GM10266 (cell line): ENCODE measurements around the gene DLST.
A peak's percentile ranks its signal among the peaks of the same experiment; 100 is the strongest.

Experiments
- DNase-seq: peaks from one replicate; pipeline ENCODE4 v3.0.0; 2012; ENCODE audit errors: extremely low spot score
- TF ChIP-seq, protein P1 (sequence below): IDR thresholded peaks from 2 replicates; pipeline ENCODE4 v1.5.1; 2012; ENCODE audit warnings: mild to moderate bottlenecking, low read depth; ENCODE audit not compliant: control insufficient read depth, insufficient read depth; ENCODE audit errors: missing control alignments

Gene DLST

DNA sequence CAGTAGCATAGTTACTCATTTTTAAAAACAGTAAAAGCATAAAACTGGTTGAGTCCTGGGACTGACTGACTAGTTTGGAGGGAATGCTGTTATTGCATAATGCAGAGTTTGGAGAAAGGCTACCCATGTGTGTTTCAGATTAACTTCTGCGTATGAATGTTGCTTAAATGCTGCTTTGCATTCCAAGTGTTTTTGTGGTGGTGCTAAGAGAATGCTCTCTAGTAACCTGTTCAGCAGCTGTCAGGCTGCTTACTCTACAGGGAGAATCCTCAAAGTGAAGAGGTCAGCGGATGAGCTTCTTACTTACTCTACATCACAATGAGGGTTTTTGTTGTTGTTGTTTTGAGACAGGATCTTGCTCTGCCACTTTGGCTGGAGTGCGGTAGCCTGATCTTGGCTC lies 4.3 kb downstream of the DLST start:
- TF ChIP-seq, protein P1, sequence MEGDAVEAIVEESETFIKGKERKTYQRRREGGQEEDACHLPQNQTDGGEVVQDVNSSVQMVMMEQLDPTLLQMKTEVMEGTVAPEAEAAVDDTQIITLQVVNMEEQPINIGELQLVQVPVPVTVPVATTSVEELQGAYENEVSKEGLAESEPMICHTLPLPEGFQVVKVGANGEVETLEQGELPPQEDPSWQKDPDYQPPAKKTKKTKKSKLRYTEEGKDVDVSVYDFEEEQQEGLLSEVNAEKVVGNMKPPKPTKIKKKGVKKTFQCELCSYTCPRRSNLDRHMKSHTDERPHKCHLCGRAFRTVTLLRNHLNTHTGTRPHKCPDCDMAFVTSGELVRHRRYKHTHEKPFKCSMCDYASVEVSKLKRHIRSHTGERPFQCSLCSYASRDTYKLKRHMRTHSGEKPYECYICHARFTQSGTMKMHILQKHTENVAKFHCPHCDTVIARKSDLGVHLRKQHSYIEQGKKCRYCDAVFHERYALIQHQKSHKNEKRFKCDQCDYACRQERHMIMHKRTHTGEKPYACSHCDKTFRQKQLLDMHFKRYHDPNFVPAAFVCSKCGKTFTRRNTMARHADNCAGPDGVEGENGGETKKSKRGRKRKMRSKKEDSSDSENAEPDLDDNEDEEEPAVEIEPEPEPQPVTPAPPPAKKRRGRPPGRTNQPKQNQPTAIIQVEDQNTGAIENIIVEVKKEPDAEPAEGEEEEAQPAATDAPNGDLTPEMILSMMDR = no peak

DNA sequence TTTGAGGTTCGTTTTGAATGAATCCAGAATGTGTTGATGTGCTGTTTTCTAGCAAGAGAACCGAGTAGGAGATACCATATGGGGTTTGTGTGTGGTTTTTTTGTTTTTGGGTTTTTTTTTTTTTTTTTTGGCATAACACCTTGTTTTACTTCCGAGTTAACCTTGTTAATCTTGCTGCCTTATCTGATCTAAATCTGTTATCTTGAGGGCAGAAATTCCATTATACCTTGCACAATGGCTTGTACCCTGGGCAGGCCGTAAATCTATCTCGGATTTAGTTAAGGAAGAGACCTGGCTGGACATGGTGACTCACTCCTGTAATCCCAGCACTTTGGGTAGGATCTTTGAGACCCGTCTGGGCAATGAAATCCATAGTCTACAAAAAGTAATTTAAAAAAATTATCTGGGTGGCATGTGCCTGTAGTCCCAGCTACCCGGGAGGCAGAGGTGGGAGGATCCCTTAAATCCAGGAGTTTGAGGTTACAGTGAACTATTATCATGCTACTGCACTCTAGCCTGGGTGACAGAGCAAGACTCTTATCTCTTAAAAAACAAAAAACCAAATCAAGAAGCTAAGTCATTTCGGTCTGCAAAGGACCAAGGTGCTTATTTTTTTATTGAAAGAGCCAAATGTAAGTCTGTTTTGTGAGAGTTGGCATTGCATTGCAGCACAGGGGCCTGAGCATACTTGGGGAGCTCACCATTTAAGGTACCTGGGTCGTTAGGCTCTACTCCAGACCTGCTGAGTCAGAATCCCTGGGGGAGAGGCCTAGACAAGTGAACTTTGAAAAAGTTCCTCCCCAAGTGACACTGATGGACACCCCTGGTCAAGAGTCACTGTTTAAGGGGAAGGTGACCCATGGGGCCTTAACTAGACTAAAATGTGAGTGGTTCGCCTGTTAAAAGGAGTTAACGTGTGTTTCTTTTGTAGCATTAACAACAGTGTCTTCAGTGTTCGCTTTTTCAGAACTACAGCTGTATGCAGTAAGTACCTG lies 6.7 kb downstream of the DLST start:
- DNase-seq = no peak
- TF ChIP-seq, protein P1 = no peak

More for the DNA sequence above, 4.3 kb downstream of the DLST start:
- DNase-seq = no peak

DNA sequence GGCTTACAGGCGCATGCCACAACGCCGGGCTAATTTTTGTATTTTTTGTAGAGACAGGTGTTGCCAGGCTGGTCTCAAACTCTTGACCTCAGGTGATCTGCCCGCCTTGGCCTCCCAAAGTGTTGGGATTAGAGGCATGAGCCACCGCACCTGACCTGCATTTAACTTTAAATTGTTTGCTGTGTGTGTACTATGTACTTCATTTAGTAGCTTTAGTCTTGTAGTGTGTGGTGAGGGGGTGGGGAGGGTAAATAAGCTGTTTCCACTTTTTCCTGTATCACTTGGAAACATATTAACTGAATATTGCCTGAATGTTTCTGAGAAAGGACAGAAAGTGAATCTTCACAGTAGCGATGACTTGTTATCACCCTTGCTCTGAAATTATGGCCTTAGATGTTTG lies 8.5 kb downstream of the DLST start:
- no peak for DNase-seq
- TF ChIP-seq, protein P1 = no peak

DNA sequence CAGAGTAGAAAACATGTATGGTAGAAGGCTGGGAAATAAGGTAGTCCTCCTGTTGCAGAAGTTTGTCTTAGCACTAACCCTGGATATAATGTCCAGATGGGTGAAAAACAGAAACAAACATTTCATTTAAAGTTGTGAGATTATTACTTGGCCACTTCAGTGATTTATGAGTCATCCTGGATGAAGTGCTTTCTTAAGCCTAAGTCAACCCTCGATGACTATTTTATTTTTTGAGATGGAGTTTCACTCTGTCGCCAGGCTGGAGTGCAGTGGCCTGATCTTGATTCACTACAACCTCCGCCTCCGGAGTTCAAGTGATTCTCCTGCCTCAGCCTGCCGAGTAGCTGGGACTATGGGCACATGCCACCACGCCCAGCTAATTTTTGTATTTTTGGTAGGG lies 10.2 kb downstream of the DLST start:
- no peak for DNase-seq
- TF ChIP-seq, protein P1 = no peak

DNA sequence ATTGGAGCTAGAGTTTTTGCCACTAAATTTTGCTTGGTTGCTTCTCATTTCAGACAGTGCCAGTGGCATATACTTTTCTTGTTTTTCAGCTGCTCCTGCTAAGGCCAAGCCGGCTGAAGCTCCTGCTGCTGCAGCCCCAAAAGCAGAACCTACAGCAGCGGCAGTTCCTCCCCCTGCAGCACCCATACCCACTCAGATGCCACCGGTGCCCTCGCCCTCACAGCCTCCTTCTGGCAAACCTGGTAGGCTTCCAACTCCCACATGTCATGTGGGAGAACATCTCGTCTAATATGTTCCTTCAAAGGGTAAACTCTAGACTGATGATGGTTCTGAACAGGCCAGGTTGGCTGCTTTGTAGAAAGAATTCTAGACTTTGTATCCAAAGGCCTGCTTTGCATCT lies 11.0 kb downstream of the DLST start:
- no peak for DNase-seq
- TF ChIP-seq, protein P1 = no peak

DNA sequence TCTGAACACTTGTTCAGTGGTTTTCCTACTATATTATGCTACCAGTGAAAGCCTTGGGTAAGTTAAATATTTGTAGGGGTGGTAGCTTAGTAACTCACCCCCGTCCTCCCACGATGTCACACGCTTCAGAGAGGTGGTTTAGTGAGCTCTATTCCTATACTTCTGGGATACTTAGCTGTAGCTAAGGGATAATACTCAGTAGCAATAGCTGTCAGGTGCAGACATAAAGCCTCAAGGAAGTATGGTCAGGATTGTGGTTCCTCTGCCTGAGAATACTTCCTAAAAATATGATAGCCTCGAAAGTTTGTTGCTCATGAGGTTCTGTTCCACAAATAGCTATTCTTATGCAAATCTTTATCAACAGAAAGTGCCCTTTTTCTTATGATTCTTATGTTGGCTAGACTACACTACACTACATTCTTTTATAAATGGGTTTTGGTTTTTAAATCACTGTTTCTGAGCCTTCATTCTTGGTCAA lies 11.9 kb downstream of the DLST start:
- peak; percentile 45 for DNase-seq
- TF ChIP-seq, protein P1 = no peak

DNA sequence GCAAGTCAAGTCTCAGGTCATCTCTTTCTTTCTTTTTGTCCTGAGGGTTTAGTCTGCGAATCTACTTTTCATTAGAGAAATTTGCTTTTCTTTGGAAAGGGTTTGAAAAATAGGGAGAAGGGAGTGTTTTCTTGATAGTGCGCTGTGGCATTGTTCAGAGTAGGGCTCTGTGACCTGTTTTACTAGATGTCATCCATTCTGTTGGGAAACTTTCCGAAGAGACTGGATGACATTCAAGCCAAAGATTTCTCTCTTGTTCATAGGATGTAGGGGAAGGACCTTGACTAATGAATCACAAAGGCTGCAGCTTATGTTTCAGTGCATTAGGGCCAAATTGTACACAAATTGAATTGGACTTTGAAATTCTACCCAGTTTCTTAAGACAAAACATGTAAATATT lies 14.7 kb downstream of the DLST start:
- DNase-seq = no peak
- TF ChIP-seq, protein P1 = no peak
